Activated effector memory CD4-positive, alpha-beta T cell treated with anti-CD3 and anti-CD28 coated beads, Interleukin-2, amount 50 U/mL, for 16 hours (primary cell): ENCODE measurements around the gene RPTOR.

ENCODE experiments used
- DNase-seq: peaks from one replicate; pipeline ENCODE4 v3.0.0-alpha.2; 2020

Gene RPTOR

GRCh38 chr17:80770881-80771611 lies 226.4 kb downstream of the RPTOR start:
- DNase-seq: peak; percentile 47

GRCh38 chr17:80771612-80772005 lies 227.0 kb downstream of the RPTOR start:
- peak; percentile 58 for DNase-seq

GRCh38 chr17:80772906-80773242 lies 228.2 kb downstream of the RPTOR start:
- peak; percentile 34 for DNase-seq

- DNase-seq: peak; percentile 51
Observed at GRCh38 chr17:80773243-80773991, 228.8 kb downstream of the RPTOR start.

GRCh38 chr17:80774146-80774545 lies 229.5 kb downstream of the RPTOR start:
- DNase-seq: peak; percentile 31

- DNase-seq: peak; percentile 64
Observed at GRCh38 chr17:80774643-80775281, 230.1 kb downstream of the RPTOR start.

- no peak for DNase-seq
Observed at GRCh38 chr17:80775863-80776262, 231.2 kb downstream of the RPTOR start.

GRCh38 chr17:80777274-80777673 lies 232.6 kb downstream of the RPTOR start:
- DNase-seq: no peak

- peak; percentile 55 for DNase-seq
Observed at GRCh38 chr17:80778716-80779115, 234.1 kb downstream of the RPTOR start.

GRCh38 chr17:80779336-80779735 lies 234.7 kb downstream of the RPTOR start:
- DNase-seq: peak; percentile 61

GRCh38 chr17:80779961-80780380 lies 235.3 kb downstream of the RPTOR start:
- DNase-seq: peak; percentile 46

GRCh38 chr17:80780381-80781198 lies 236.0 kb downstream of the RPTOR start:
- peak; percentile 78 for DNase-seq

GRCh38 chr17:80781211-80781610 lies 236.6 kb downstream of the RPTOR start:
- peak; percentile 66 for DNase-seq

- DNase-seq: peak; percentile 60
Observed at GRCh38 chr17:80781807-80782277, 237.2 kb downstream of the RPTOR start.

- DNase-seq: peak; percentile 78
Observed at GRCh38 chr17:80782536-80783427, 238.1 kb downstream of the RPTOR start.

GRCh38 chr17:80783486-80783885 lies 238.8 kb downstream of the RPTOR start:
- DNase-seq: peak; percentile 43

- DNase-seq: peak; percentile 41
Observed at GRCh38 chr17:80783971-80784370, 239.3 kb downstream of the RPTOR start.

GRCh38 chr17:80785477-80786178 lies 241.0 kb downstream of the RPTOR start:
- DNase-seq: peak; percentile 76

GRCh38 chr17:80786470-80786869 lies 241.8 kb downstream of the RPTOR start:
- peak; percentile 50 for DNase-seq

GRCh38 chr17:80786887-80787286 lies 242.2 kb downstream of the RPTOR start:
- DNase-seq: peak; percentile 48

- DNase-seq: no peak
Observed at GRCh38 chr17:80787881-80788280, 243.2 kb downstream of the RPTOR start.
